Activated CD8-positive, alpha-beta memory T cell treated with anti-CD3 and anti-CD28 coated beads, Interleukin-2, amount 10 ng/mL, durations not matched to agents 7 days and 5 days (primary cell): ENCODE data around the gene GRIP2. TPM values are rescaled to one million over a fixed set of nuclear protein-coding genes. Genes with fewer than 3 reads are reported as not detected.

ENCODE experiments used
- ATAC-seq: fragments of 150-1000 bp; cut with Tn5 transposase; one replicate; pipeline ENCODE4 v1.10.0; 2021; ENCODE audit warnings: moderate library complexity
- CTCF ChIA-PET: fragments of 350-600 bp; sonication (Branson Sonifier 250); formaldehyde crosslinking; loops from one replicate; lab custom pipeline; 2021; ENCODE audit warnings: antibody characterized with exemption; lab: Charles Lee
- DNase-seq: peaks from one replicate; pipeline ENCODE4 v3.0.0-alpha.2; 2020
- H3K27ac Mint-ChIP-seq: one replicate; pipeline ENCODE4 v1.8.0; 2021; ENCODE audit warnings: mild to moderate bottlenecking, mixed read lengths
- H3K27me3 Mint-ChIP-seq: one replicate; pipeline ENCODE4 v1.8.0; 2021; ENCODE audit warnings: mixed read lengths
- H3K36me3 Mint-ChIP-seq: one replicate; pipeline ENCODE4 v1.8.0; 2021; ENCODE audit warnings: mild to moderate bottlenecking, mixed read lengths
- H3K4me1 Mint-ChIP-seq: one replicate; pipeline ENCODE4 v1.8.0; 2021; ENCODE audit warnings: mixed read lengths
- H3K4me3 Mint-ChIP-seq: one replicate; pipeline ENCODE4 v1.8.0; 2021; ENCODE audit warnings: mild to moderate bottlenecking, moderate library complexity, mixed read lengths
- H3K9me3 Mint-ChIP-seq: one replicate; pipeline ENCODE4 v1.8.0; 2022; ENCODE audit warnings: low read depth, mixed read lengths
- total RNA-seq, 2 experiments: library from RNA; stranded (reverse); gene quantifications; one replicate each; pipeline ENCODE4 v1.2.3, GENCODE V29; 2021

GRIP2 gene
- total RNA-seq, 2 experiments from 2014 or later = not detected

DNA sequence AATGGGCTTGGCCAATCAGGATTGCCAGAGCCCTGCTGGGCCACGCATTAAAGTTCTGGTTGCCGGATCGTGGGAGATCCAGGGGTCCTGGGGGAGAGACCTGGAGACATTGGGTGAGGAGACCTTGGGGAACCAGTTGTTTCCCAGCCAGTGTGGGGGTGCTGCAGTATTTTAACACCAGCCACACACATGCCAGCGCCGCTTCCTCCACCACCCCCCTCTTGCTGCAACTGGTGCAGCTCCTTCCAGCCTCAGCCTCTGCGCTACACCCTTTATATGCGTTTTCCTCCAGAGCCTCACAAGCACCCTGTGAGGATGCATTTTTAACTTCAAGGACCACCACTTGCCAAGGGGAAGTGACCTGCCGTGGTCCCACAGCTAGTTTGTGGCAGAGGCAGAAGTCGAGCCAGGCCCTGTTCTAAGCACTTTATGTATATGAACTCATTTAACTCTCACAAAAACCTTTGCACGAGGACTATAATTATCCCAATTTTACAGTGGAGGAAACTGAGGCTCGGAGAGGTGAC lies 29.4 kb upstream of the GRIP2 start:
- ATAC-seq (no peak), DNase-seq (no peak)
- no peak overlapping the region for H3K4me3 Mint-ChIP-seq
- H3K36me3 Mint-ChIP-seq = no peaks in the 10 kb centered on the region
- H3K9me3 Mint-ChIP-seq = no peaks in the 10 kb centered on the region
- H3K4me1 Mint-ChIP-seq = peaks cover 23% of the 10 kb centered on the region
- H3K27me3 Mint-ChIP-seq = peaks cover 4% of the 10 kb centered on the region
- CTCF ChIA-PET = interaction anchor here (1.0 to 1.1 kb wide), 2 partner anchors 20 to 60 kb away, joined by 3 read pairs; no protein-coding TSS in a partner anchor
- no peak overlapping the region for H3K27ac Mint-ChIP-seq

DNA sequence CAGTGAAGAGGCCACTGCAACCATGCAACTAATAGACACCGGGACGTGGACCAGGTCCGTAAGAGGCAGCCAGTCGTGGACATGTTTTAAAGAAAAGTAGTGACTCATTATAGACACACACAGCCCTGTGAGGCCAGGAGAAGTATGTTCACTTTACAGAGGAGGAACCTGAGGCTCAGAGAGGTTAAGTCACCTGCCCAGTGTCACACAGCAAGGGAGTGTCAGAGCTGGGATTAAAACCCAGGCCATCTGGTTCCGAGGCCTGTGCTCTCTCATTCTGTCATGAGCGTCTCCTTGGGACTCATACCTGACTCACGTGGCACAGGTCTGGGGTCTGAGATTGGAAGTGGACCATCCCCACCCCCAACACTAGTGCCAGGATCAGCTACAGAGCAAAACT lies 28.1 kb upstream of the GRIP2 start:
- H3K4me1 Mint-ChIP-seq = peaks cover 23% of the 10 kb centered on the region
- peaks cover 5% of the 10 kb centered on the region for H3K27me3 Mint-ChIP-seq
- no peaks in the 10 kb centered on the region for H3K36me3 Mint-ChIP-seq
- no peaks in the 10 kb centered on the region for H3K9me3 Mint-ChIP-seq
- DNase-seq = no peak
- no peak overlapping the region for H3K27ac Mint-ChIP-seq
- ATAC-seq = no peak
- CTCF ChIA-PET = interaction anchor here (1.0 kb wide), 1 partner anchor 59 kb away, joined by 3 read pairs; no protein-coding TSS in a partner anchor
- H3K4me3 Mint-ChIP-seq = no peak overlapping the region

DNA sequence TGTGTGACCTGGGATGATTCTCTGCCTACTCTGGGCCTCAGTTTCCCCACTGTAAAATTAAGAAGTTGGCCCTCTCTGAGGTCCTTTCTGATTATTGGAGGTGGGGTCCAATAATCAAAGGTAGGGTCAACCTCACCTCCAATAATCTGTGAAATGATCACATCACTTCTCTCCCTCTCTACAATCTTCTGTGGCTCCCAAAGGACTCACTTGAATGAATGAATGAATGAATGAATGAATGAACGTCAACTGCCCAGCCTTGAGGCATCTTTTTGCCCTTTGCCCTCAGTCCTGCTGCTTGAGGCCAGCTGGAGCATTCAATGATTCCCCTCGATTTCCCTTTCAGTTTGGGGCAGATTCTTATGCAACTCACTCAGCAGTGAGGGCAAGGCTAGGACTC lies 26.7 kb upstream of the GRIP2 start:
- Mint-ChIP-seq H3K4me1 (peaks cover 25% of the 10 kb centered on the region), H3K36me3 (no peaks in the 10 kb centered on the region), H3K27me3 (peaks cover 19% of the 10 kb centered on the region), H3K4me3 (no peak overlapping the region), H3K27ac (no peak overlapping the region), H3K9me3 (no peaks in the 10 kb centered on the region)
- CTCF ChIA-PET = no interaction called here
- no peak for DNase-seq
- no peak for ATAC-seq

DNA sequence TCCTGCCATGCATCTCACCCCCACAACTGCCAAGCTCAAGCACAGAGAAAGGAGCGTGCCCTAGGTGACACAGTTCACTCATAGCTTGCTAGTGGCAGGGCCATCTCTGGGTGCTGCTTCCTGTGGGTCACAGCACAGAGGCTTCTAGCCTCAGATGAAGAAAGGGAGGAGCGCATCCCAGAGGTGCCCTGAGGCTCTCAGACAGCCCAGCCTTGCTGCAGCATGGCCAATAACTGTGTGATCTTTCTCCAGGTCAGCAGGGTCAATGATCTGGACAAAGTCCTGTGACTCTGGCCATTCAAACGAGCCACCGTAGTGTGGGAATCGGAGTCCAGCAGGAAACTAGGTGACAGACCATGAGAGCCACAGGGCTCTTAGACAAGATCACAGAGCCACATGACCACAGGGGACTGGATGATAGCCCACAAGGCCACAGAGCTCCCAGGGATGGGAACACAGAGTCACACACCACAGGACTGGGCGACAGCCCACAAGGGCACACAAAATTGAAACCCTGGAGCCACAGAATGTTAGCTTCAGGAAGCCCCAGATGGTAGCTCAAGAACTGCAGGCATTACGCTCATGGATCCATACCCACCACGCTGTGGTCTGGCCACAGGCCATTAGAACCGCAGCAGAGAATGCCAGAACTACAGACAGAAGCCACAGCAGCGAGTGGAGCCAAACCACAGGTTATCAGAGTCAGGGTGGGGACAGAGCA lies 25.9 kb upstream of the GRIP2 start:
- Mint-ChIP-seq H3K27me3 (peaks cover 22% of the 10 kb centered on the region), H3K4me1 (peaks cover 27% of the 10 kb centered on the region), H3K27ac (no peak overlapping the region), H3K9me3 (no peaks in the 10 kb centered on the region), H3K36me3 (no peaks in the 10 kb centered on the region), H3K4me3 (no peak overlapping the region)
- DNase-seq = peak; percentile 48
- peak; percentile 41 for ATAC-seq
- CTCF ChIA-PET = interaction anchor here (0.8 kb wide), 1 partner anchor 304 kb away, joined by 3 read pairs; no protein-coding TSS in a partner anchor

DNA sequence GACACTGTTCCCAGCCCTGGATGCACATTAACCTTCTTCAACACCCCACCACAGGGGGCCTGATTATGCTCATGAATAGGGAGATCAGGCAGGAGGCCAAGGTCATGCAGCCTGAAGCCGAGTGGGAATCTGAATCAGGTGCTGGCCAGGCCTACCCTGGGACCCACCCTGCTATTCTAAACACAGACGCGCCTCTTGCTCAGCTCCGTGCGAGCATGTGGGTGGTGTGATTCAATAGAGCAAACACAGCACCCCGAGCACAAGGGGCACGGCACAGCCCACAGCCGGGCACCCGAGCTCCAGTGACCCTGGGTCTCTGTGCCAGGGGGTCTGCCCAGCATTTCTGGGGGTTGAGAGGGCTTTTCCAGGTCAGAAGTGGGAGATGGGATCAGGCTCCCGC lies 24.6 kb upstream of the GRIP2 start:
- CTCF ChIA-PET = interaction anchor here (0.8 kb wide), 1 partner anchor 51 kb away, joined by 3 read pairs; no protein-coding TSS in a partner anchor
- no peak overlapping the region for H3K4me3 Mint-ChIP-seq
- no peaks in the 10 kb centered on the region for H3K36me3 Mint-ChIP-seq
- H3K4me1 Mint-ChIP-seq = peaks cover 22% of the 10 kb centered on the region
- H3K27ac Mint-ChIP-seq = no peak overlapping the region
- no peaks in the 10 kb centered on the region for H3K9me3 Mint-ChIP-seq
- DNase-seq (no peak), ATAC-seq (no peak)
- H3K27me3 Mint-ChIP-seq = peaks cover 27% of the 10 kb centered on the region

DNA sequence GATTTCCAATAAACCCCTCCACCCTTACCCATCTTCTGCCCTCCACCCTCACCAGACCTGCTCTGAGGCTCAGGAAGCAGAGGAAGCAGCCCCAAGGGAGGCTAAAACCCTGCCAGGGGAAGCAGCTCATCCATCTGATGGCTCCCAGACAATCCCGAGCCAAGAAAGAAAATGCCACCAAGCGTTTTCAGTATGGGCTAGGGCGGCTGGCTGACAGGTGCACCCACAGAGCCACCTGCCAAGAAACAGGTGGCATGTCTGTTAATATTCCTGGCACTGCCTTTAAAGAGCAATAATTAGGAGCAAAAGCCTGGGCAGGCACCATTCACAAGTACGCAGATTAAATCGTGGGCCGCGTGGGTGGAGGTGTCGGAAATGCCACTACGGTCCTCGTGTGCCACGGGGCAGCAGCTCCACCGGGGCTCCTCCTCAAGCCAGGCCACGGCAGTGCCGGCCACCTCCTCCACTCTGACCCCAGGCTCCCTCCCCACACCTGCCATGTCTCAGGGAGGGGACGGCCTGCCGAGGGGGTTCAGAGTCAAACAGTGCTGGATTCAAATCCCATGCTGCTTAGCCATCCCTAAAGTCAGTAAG lies 23.9 kb upstream of the GRIP2 start:
- H3K27me3 Mint-ChIP-seq = peaks cover 29% of the 10 kb centered on the region
- no peak for DNase-seq
- H3K4me3 Mint-ChIP-seq = no peak overlapping the region
- peaks cover 17% of the 10 kb centered on the region for H3K4me1 Mint-ChIP-seq
- CTCF ChIA-PET = no interaction called here
- H3K36me3 Mint-ChIP-seq = no peaks in the 10 kb centered on the region
- ATAC-seq = no peak
- no peak overlapping the region for H3K27ac Mint-ChIP-seq
- no peaks in the 10 kb centered on the region for H3K9me3 Mint-ChIP-seq

DNA sequence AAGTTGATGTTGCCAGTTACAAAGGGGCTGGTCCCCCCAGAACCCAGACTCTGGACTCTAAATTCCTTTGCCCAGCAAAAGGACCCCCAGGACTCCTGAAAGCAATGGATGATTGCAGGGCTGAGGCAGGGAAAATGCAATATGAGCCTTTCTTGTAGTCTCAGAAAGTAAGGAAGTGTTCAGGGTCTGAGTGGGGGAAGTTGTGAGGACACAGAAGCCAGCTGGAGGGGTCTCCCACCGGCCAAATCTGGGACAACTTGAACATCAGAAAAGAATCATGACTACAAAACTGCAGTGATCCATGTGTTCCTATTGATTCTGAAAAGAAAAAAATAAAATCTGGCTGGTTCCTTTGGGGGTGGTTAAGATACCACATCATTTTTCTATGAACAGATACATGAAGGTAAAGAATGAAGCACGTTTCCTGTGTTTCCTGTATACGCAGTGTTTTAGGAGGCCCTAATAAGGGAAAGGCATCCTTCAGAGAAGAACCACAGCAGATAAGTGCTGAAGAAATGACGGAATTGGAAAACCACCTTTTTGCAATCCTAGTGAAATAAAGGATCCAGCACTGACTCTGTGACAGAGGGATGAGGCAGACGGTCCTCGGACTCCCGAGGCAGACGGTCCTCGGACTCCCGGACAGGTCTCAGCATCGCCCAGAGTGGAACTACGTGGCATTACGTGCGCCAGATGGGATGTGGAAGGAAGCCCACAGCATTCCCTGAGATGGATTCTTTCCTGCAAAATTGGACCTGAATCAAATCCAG lies 22.2 kb upstream of the GRIP2 start:
- H3K27me3 Mint-ChIP-seq = peaks cover 33% of the 10 kb centered on the region
- H3K27ac Mint-ChIP-seq = no peak overlapping the region
- H3K36me3 Mint-ChIP-seq = no peaks in the 10 kb centered on the region
- peaks cover 15% of the 10 kb centered on the region for H3K4me1 Mint-ChIP-seq
- CTCF ChIA-PET = no interaction called here
- DNase-seq (no peak), ATAC-seq (no peak)
- H3K9me3 Mint-ChIP-seq = no peaks in the 10 kb centered on the region
- H3K4me3 Mint-ChIP-seq = no peak overlapping the region

DNA sequence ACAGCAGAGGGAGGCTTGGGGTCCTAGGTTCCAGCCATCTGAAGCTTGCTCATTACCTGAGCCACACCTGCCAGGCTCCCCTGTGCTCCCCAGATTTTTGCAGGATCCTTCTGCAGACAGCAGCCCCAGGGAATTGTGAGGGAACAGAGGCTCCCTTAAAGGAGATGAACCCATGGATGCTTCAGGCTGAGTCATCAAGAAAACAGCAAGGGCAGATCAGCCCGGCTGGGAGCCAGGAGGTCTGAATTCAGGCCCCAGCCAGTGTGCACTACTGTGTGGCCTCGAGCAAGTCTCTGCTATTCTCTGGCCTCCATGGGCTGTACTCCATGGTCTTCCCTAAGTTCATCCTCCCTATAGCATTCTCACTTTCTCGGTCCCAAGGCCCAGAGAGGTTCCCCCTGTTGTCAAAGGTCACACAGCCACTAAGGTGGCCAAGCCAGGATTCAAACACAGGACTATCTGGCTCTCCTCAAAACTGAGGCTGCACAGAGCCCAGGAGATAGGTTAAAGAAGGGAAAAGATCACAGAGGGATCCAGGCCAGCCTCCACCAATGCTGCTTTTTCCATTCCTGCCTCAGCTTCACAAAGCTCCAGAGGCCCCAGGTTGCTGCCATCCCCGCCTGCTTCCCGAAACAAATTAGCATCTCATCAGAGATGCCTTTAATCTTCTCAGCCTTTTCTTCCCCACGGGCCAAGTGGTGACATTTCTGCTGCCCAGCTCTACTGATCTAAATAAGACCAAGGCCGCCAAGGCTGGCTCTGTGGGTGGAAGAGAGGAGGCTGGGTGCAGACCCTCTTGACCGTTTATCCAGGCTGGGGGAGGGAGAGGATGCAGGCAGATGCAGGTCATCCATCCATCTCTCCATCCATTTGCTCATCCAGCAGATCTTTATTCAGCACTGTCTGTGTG lies 21.2 kb upstream of the GRIP2 start:
- Mint-ChIP-seq H3K9me3 (no peaks in the 10 kb centered on the region), H3K36me3 (no peaks in the 10 kb centered on the region), H3K27me3 (peaks cover 38% of the 10 kb centered on the region), H3K27ac (no peak overlapping the region), H3K4me1 (peaks cover 16% of the 10 kb centered on the region), H3K4me3 (no peak overlapping the region)
- no peak for ATAC-seq
- CTCF ChIA-PET = no interaction called here
- no peak for DNase-seq

DNA sequence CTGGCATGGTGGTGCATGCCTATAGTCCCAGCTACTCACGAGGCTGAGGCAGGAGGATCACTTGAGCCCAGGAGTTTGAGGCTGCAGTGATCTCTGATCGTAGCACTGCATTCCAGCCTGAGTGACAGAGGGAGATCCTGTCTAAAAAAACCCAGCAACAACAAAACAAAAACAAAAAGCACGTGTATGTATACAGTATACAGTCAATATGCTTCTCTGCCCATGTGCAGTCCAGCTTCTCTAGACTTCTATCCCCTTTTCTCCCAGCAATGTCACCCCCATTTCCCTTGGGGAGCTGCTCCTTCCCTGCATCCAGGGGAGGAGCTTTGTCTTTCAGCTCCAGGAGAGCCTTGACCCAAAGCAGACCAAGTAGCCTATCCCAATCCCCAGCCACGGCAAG lies 20.0 kb upstream of the GRIP2 start:
- H3K4me3 Mint-ChIP-seq = no peak overlapping the region
- peaks cover 47% of the 10 kb centered on the region for H3K27me3 Mint-ChIP-seq
- CTCF ChIA-PET = no interaction called here
- H3K36me3 Mint-ChIP-seq = no peaks in the 10 kb centered on the region
- peaks cover 12% of the 10 kb centered on the region for H3K4me1 Mint-ChIP-seq
- H3K9me3 Mint-ChIP-seq = no peaks in the 10 kb centered on the region
- DNase-seq (no peak), ATAC-seq (no peak)
- no peak overlapping the region for H3K27ac Mint-ChIP-seq

DNA sequence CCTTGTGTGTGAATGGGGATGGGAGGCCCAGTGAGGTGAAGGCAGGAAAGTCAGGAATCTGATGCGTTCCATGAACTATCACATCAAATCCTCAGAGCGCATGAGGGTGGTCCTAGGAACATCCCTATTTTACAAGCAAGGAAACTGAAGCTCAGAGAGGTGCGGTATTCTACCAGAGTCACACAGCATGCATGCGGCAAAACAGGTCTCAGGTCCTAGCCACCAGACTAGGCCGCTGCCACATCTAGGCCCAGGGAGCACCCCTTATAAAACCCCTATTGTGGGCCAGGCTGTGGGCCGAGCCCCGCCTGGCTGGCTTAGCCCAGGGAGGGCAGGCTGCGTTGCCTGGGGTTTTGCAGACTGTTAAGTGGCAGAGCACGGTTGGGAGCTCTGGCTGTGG lies 17.9 kb upstream of the GRIP2 start:
- Mint-ChIP-seq H3K4me3 (no peak overlapping the region), H3K36me3 (no peaks in the 10 kb centered on the region), H3K4me1 (peaks cover 12% of the 10 kb centered on the region), H3K27ac (no peak overlapping the region), H3K27me3 (peaks cover 55% of the 10 kb centered on the region), H3K9me3 (no peaks in the 10 kb centered on the region)
- DNase-seq (no peak), ATAC-seq (no peak)
- CTCF ChIA-PET = no interaction called here

DNA sequence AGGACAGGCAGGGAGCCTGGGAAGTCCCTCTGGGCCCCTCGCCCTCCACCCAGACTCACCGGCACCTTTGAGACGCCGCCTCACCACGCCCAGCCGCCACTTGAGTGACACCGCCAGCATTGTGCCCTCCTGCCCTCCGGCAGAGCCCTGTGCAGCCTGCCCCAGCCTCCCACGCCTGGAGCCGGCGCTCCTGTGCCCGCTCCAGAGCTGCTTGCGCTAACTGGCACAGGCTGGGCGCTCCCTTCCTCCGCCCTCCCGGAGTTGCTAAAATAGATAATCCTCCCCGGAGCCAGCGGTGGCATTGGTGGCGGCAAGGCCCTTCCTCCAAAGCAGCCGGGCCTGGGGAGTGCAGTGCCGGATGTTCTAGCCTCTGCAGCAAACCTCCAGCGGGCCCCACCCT lies 15.7 kb upstream of the GRIP2 start:
- Mint-ChIP-seq H3K36me3 (no peaks in the 10 kb centered on the region), H3K4me3 (no peak overlapping the region), H3K9me3 (no peaks in the 10 kb centered on the region), H3K27ac (no peak overlapping the region), H3K4me1 (peaks cover 8% of the 10 kb centered on the region), H3K27me3 (peaks cover 40% of the 10 kb centered on the region)
- DNase-seq (no peak), ATAC-seq (peak; percentile 44)
- CTCF ChIA-PET = no interaction called here

DNA sequence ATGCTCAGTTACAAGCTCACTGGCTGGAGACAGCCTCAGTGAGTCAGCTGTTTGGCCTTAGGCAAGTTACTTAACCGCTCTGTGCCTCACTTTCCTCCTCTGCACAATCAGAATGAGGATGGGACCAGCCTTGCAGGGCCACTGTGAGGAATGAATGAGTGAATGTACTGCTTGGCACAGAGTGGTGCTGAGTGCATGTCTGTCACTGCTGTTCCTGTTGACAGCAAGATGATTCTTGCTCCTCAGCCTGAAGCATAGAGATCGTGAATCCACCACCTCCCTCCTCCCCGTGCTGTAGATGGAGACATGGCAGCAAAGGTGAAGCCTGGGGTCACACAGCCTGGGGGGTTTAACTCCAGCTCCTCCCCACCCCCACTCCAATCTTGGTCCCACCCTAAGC lies 14.6 kb upstream of the GRIP2 start:
- Mint-ChIP-seq H3K27ac (no peak overlapping the region), H3K4me3 (no peak overlapping the region), H3K9me3 (no peaks in the 10 kb centered on the region), H3K36me3 (no peaks in the 10 kb centered on the region), H3K27me3 (peaks cover 33% of the 10 kb centered on the region), H3K4me1 (peaks cover 8% of the 10 kb centered on the region)
- ATAC-seq (no peak), DNase-seq (no peak)
- CTCF ChIA-PET = no interaction called here

DNA sequence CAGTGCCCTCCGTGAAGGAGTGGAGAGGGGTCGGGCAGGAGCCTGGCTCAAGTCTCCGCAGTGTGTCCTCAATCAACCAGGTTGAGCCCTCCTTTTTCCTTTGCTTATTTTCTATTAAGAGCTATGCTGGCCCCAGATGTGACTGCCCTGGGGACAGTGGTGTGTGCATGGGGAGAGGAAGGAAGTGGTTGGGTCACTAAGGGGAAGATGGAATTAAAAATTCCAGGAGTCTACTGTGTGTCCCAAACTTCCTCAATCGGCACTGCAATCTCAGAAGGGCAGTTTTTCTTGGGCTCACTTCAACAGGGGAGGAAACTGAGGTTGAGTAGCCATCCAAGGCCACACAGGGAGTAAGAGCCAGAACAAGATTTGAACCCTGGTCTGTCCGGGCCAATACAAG lies 13.7 kb upstream of the GRIP2 start:
- ATAC-seq = no peak
- H3K27me3 Mint-ChIP-seq = peaks cover 31% of the 10 kb centered on the region

More for the DNA sequence above, 13.7 kb upstream of the GRIP2 start:
- H3K27ac Mint-ChIP-seq = no peak overlapping the region
- no peak overlapping the region for H3K4me3 Mint-ChIP-seq
- CTCF ChIA-PET = no interaction called here
- H3K4me1 Mint-ChIP-seq = peaks cover 8% of the 10 kb centered on the region
- H3K9me3 Mint-ChIP-seq = no peaks in the 10 kb centered on the region
- no peak for DNase-seq
- no peaks in the 10 kb centered on the region for H3K36me3 Mint-ChIP-seq
